ENCODE measurements around the gene PYM1. TPM values are rescaled to one million over a fixed set of nuclear protein-coding genes. Genes with fewer than 3 reads are reported as not detected.

PYM1 gene
- polyA plus RNA-seq, 1 of the 3 experiments (the other 2 are of a cell fraction), result 36.3 TPM

DNA sequence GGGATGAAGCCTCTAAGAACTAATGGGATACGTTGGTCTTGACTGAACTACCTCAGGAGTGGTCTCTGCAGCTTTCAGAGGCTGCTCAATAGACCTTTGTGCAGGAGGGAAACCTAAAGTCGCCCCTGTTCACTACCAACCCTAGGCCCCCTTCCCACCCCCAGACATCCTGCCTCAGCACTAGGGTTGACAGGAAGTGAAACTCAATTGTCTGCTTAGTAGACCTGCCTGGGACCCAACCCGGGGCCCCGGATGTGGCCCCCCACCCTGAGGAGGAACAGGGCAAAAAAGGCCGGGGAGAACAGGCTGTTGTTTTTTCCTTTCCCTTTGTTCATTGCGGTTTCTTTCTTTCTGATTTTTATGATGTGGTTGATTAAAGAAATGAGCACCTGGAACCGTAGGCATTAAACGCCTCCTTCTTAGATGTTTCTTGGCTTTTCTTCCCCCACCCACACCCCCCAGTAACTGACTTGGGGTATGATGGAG lies 1.7 kb upstream of the PYM1 start (continued):
- TF ChIP-seq, protein P1, sequence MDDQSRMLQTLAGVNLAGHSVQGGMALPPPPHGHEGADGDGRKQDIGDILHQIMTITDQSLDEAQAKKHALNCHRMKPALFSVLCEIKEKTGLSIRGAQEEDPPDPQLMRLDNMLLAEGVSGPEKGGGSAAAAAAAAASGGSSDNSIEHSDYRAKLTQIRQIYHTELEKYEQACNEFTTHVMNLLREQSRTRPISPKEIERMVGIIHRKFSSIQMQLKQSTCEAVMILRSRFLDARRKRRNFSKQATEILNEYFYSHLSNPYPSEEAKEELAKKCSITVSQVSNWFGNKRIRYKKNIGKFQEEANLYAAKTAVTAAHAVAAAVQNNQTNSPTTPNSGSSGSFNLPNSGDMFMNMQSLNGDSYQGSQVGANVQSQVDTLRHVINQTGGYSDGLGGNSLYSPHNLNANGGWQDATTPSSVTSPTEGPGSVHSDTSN (IDR thresholded peaks at IDR 0.05), result no peak

DNA sequence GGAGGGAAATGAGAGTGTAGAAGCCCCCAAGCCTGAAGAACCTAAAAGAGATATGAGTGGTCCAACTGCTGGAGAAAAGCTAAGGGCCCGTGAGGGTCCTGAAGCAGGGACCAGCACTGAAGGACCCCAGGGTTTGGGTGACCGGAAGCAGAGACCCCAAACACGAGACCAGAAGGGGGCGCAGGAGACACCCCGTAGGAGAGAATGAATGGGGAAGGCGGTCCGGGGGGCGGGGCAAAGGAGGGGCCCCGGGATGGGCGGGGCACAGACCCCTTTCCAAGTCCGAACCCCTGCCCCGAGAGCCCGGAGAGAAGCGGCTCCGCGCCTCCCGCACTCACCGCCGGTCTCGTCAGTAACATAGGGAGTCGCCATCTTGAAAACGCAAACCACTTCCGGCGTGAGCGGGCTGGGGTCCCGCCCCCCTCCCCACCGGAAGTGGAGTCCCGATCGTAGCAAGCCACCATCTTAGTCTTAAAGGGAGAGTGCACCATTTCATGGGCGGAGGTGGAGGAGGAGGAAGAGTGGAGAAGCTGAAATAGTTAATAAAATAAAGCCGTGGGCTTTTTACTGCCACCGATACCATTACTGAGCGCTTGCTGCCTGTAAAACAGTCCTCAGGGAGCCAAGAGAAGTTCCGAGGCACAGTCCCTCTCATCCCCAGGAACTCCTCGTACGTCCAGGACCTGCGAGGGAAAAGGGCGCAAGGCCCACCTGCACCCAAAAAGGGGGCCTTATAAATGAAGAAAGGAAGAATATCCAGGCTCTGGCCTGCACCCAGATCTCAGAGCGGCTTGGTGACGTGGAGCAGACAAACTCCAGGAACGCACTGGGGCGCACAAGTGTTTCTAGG lies 731 bp downstream of the PYM1 start:
- ChIA-PET POLR2A (interaction anchor here (1.0 to 4.2 kb wide), 7 partner anchors 10 to 189 kb away, joined by 3 to 39 read pairs (median 4); partner anchors contain the start of genes DNAJC14, ORMDL2, RAB5B and SARNP), CTCF (interaction anchor here (0.6 to 6.4 kb wide), 43 partner anchors 9 to 356 kb away, joined by 3 to 51 read pairs (median 4); partner anchors contain the start of genes BLOC1S1, CD63, DNAJC14 and ORMDL2)
- TF ChIP-seq TAF1 (IDR thresholded peaks at IDR 0.05; ENCODE audit: borderline replicate concordance, low read depth, low read length) (peak; percentile 93), CHD2 (IDR thresholded peaks at IDR 0.05; ENCODE audit: low read length, partially characterized antibody) (no peak), ELF1 (IDR thresholded peaks at IDR 0.05) (peak; percentile 67), MXI1 (IDR thresholded peaks at IDR 0.05; ENCODE audit: low read depth, low read length) (peak; percentile 72; the same call in 1 of the 2 replicates), TEAD4 (IDR thresholded peaks at IDR 0.05; ENCODE audit: borderline replicate concordance, insufficient read depth) (no peak), FOXJ3 (CRISPR knock-in tag; IDR thresholded peaks at IDR 0.05) (no peak), RAD21 (IDR thresholded peaks at IDR 0.05; ENCODE audit: low read length) (no peak; the same call in 1 of the 2 replicates), EZH2phosphoT487 (IDR thresholded peaks at IDR 0.05; ENCODE audit: borderline replicate concordance, low read depth) (no peak), POLR2AphosphoS5 (IDR thresholded peaks at IDR 0.05; ENCODE audit: low read depth, low read length) (peak; percentile 54), YY1 (IDR thresholded peaks at IDR 0.05; ENCODE audit: low read depth) (peak; percentile 94), NRF1 (IDR thresholded peaks at IDR 0.05; ENCODE audit: low read depth, low read length) (no peak), TCF12 (IDR thresholded peaks at IDR 0.05) (peak; percentile 19; the same call in 1 of the 2 replicates), RCOR1 (IDR thresholded peaks at IDR 0.05; ENCODE audit: low read length) (no peak), RFX5 (IDR thresholded peaks at IDR 0.05; ENCODE audit: low read length) (no peak), RXRA (IDR thresholded peaks at IDR 0.05; ENCODE audit: borderline replicate concordance, low read depth) (no peak), SMC3 (IDR thresholded peaks at IDR 0.05; ENCODE audit: low read depth, low read length) (no peak; the same call in 1 of the 2 replicates), SIN3A (IDR thresholded peaks at IDR 0.05; ENCODE audit: borderline replicate concordance, low read depth, low read length) (no peak), GABPA (IDR thresholded peaks at IDR 0.05; ENCODE audit: low read depth) (peak; percentile 85), JUND (IDR thresholded peaks at IDR 0.05) (no peak)
- TF ChIP-seq, protein P2, sequence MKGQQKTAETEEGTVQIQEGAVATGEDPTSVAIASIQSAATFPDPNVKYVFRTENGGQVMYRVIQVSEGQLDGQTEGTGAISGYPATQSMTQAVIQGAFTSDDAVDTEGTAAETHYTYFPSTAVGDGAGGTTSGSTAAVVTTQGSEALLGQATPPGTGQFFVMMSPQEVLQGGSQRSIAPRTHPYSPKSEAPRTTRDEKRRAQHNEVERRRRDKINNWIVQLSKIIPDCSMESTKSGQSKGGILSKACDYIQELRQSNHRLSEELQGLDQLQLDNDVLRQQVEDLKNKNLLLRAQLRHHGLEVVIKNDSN (IDR thresholded peaks at IDR 0.05; ENCODE audit: borderline replicate concordance, low read depth), result 0 out of 2 replicates have a peak, but pooled peaks have one; percentile 11
- TF ChIP-seq, protein P3, sequence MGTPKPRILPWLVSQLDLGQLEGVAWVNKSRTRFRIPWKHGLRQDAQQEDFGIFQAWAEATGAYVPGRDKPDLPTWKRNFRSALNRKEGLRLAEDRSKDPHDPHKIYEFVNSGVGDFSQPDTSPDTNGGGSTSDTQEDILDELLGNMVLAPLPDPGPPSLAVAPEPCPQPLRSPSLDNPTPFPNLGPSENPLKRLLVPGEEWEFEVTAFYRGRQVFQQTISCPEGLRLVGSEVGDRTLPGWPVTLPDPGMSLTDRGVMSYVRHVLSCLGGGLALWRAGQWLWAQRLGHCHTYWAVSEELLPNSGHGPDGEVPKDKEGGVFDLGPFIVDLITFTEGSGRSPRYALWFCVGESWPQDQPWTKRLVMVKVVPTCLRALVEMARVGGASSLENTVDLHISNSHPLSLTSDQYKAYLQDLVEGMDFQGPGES (IDR thresholded peaks at IDR 0.05; ENCODE audit: low read depth, low read length), result no peak
- TF ChIP-seq, protein P4, sequence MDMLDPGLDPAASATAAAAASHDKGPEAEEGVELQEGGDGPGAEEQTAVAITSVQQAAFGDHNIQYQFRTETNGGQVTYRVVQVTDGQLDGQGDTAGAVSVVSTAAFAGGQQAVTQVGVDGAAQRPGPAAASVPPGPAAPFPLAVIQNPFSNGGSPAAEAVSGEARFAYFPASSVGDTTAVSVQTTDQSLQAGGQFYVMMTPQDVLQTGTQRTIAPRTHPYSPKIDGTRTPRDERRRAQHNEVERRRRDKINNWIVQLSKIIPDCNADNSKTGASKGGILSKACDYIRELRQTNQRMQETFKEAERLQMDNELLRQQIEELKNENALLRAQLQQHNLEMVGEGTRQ (IDR thresholded peaks at IDR 0.05; ENCODE audit: borderline replicate concordance, low read depth, low read length), result no peak
- TF ChIP-seq, protein P5, sequence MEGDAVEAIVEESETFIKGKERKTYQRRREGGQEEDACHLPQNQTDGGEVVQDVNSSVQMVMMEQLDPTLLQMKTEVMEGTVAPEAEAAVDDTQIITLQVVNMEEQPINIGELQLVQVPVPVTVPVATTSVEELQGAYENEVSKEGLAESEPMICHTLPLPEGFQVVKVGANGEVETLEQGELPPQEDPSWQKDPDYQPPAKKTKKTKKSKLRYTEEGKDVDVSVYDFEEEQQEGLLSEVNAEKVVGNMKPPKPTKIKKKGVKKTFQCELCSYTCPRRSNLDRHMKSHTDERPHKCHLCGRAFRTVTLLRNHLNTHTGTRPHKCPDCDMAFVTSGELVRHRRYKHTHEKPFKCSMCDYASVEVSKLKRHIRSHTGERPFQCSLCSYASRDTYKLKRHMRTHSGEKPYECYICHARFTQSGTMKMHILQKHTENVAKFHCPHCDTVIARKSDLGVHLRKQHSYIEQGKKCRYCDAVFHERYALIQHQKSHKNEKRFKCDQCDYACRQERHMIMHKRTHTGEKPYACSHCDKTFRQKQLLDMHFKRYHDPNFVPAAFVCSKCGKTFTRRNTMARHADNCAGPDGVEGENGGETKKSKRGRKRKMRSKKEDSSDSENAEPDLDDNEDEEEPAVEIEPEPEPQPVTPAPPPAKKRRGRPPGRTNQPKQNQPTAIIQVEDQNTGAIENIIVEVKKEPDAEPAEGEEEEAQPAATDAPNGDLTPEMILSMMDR (IDR thresholded peaks at IDR 0.05), result peak; percentile 97
- TF ChIP-seq, protein P6, sequence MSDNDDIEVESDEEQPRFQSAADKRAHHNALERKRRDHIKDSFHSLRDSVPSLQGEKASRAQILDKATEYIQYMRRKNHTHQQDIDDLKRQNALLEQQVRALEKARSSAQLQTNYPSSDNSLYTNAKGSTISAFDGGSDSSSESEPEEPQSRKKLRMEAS (IDR thresholded peaks at IDR 0.05; ENCODE audit: low read depth), result peak; percentile 79

More for the DNA sequence above, 731 bp downstream of the PYM1 start:
- no peaks in the 10 kb centered on the region for H3K9me3 ChIP-seq
- H3K9me2 ChIP-seq, result no peaks in the 10 kb centered on the region
- H3K36me3 ChIP-seq (replicated peaks in 1 of 2; ENCODE audit: control insufficient read depth in 1 of 2, insufficient read depth in 2 of 2, low read length in 1 of 2), result peaks cover 0 to 5% of the 10 kb centered on the region in 2 experiments
- peak overlapping the region; percentile 90 to 94 for H3K4me3 ChIP-seq (ENCODE audit: low read depth in 2 of 2, low read length in 1 of 2)
- H3K9ac ChIP-seq, result peak overlapping the region; percentile 89
- H3K79me2 ChIP-seq (ENCODE audit: insufficient read depth), result peaks cover 73% of the 10 kb centered on the region
- no peaks in the 10 kb centered on the region for H3K27me3 ChIP-seq (ENCODE audit: insufficient read depth)
- DNase-seq, result peak; percentile 96
- peak overlapping the region; percentile 97 for H3K4me2 ChIP-seq
- H4K20me1 ChIP-seq (ENCODE audit: insufficient read depth), result no peaks in the 10 kb centered on the region
- 1% methylated on average over 33 of the region's 42 CpGs for WGBS (ENCODE audit: low lambda C conversion rate)
- peaks cover 35% of the 10 kb centered on the region for H3F3A ChIP-seq (replicated peaks; ENCODE audit: insufficient read depth)
- H3K4me1 ChIP-seq (ENCODE audit: control insufficient read depth in 1 of 2, insufficient read depth in 2 of 2, low read depth in 1 of 2, low read length in 1 of 2), result peaks cover 21 to 28% of the 10 kb centered on the region in 2 experiments; a peak in 3 of 4 replicates
- H3K27ac ChIP-seq (ENCODE audit: low read depth in 2 of 2, low read length in 1 of 2), result peak overlapping the region; percentile 94 to 98
- peak overlapping the region; percentile 92 for H2AFZ ChIP-seq (ENCODE audit: low read depth)
